Naive thymus-derived CD4-positive, alpha-beta T cell (primary cell): ENCODE data around the gene TMEM41A. TPM values are rescaled to one million over a fixed set of nuclear protein-coding genes. Genes with fewer than 3 reads are reported as not detected.

Experiments used
- ATAC-seq: fragments of 150-1000 bp; cut with Tn5 transposase; 2 replicates; pipeline ENCODE4 v1.10.0; 2021; ENCODE audit warnings: mild to moderate bottlenecking, moderate library complexity
- CTCF ChIA-PET: fragments of 350-600 bp; sonication (Branson Sonifier 250); formaldehyde crosslinking; loops from one replicate; lab custom pipeline; 2021; ENCODE audit warnings: antibody characterized with exemption; lab: Charles Lee
- POLR2A ChIA-PET: fragments of 350-600 bp; sonication (Branson Sonifier 250); formaldehyde crosslinking; loops from one replicate; lab custom pipeline; 2021; ENCODE audit warnings: antibody characterized with exemption, inconsistent platforms; lab: Charles Lee
- DNase-seq, 9 donors: peaks; one replicate each; pipeline versions ENCODE4 v3.0.0 to v3.0.0-alpha.2; 2020 to 2022; ENCODE audit warnings: mixed read lengths in 1 of 9
- H3K27ac ChIP-seq: one replicate; pipeline ENCODE4 v1.7.0; 2013; ENCODE audit warnings: mild to moderate bottlenecking, low read depth, low read length, moderate library complexity
- H3K27me3 ChIP-seq, 2 donors: one replicate each; pipeline ENCODE4 v1.7.0; 2013; ENCODE audit warnings: low read length in 2 of 2, mild to moderate bottlenecking in 2 of 2, moderate library complexity in 2 of 2; ENCODE audit not compliant: control insufficient read depth in 2 of 2, insufficient read depth in 2 of 2
- H3K36me3 ChIP-seq, 3 experiments: 1 replicate in 2 of 3; 2 replicates in 1 of 3; pipeline ENCODE4 v1.7.0; 2013; ENCODE audit warnings: low read length in 3 of 3, mild to moderate bottlenecking in 3 of 3, moderate library complexity in 1 of 3; ENCODE audit not compliant: insufficient read depth in 3 of 3, control insufficient read depth in 2 of 3
- H3K4me1 ChIP-seq, 2 donors: one replicate each; pipeline ENCODE4 v1.7.0; 2013; ENCODE audit warnings: low read length in 2 of 2, mild to moderate bottlenecking in 2 of 2, moderate library complexity in 1 of 2; ENCODE audit not compliant: control insufficient read depth in 2 of 2, insufficient read depth in 2 of 2
- H3K4me3 ChIP-seq: 2 replicates; pipeline ENCODE4 v1.7.0; 2013; ENCODE audit warnings: mild to moderate bottlenecking, low read length
- H3K9me3 ChIP-seq, 3 experiments: 1 replicate in 2 of 3; 2 replicates in 1 of 3; pipeline ENCODE4 v1.7.0; 2013; ENCODE audit warnings: low read length in 3 of 3; ENCODE audit not compliant: control insufficient read depth in 2 of 3
- H3K27ac Mint-ChIP-seq, 9 donors: one replicate each; pipeline ENCODE4 v1.8.0; 2020 to 2022; ENCODE audit warnings: mixed read lengths in 9 of 9, mild to moderate bottlenecking in 8 of 9, moderate library complexity in 5 of 9, inconsistent platforms in 2 of 9
- H3K27me3 Mint-ChIP-seq, 5 donors: one replicate each; pipeline ENCODE4 v1.8.0; 2021 to 2022; ENCODE audit warnings: mixed read lengths in 5 of 5, mild to moderate bottlenecking in 1 of 5
- H3K36me3 Mint-ChIP-seq, 5 donors: one replicate each; pipeline ENCODE4 v1.8.0; 2020 to 2022; ENCODE audit warnings: mixed read lengths in 5 of 5, mild to moderate bottlenecking in 3 of 5, inconsistent platforms in 1 of 5
- H3K4me1 Mint-ChIP-seq, 7 donors: one replicate each; pipeline ENCODE4 v1.8.0; 2020 to 2022; ENCODE audit warnings: mixed read lengths in 7 of 7, mild to moderate bottlenecking in 3 of 7, inconsistent platforms in 1 of 7
- H3K4me3 Mint-ChIP-seq, 10 donors: one replicate each; pipeline ENCODE4 v1.8.0; 2020 to 2022; ENCODE audit warnings: mild to moderate bottlenecking in 10 of 10, mixed read lengths in 10 of 10, moderate library complexity in 6 of 10, inconsistent platforms in 2 of 10
- H3K9me3 Mint-ChIP-seq, 11 donors: one replicate each; pipeline ENCODE4 v1.8.0; 2020 to 2022; ENCODE audit warnings: mixed read lengths in 11 of 11, mild to moderate bottlenecking in 4 of 11, inconsistent platforms in 1 of 11, moderate library complexity in 1 of 11
- intact Hi-C, 2 donors: fragments of 100-400 bp; cut with micrococcal nuclease; formaldehyde crosslinking; loops; one replicate each; pipeline ENCODE4 v1.15.1; 2023
- polyA plus RNA-seq, 2 donors: library from polyadenylated mRNA; unstranded; fragments of 300-500 nt; fragmentation: Illumina TruSeq; gene quantifications; one replicate each; pipeline ENCODE4 v1.2.3, GENCODE V29; 2021
- total RNA-seq, 6 experiments: library from RNA in 5 of 6; stranded (reverse) in 5 of 6; gene quantifications; 1 replicate in 5 of 6; 2 replicates in 1 of 6; pipeline ENCODE4 v1.2.3 and lab custom pipeline; 2021 to 2026

The TMEM41A gene
- total and polyA plus RNA-seq, 7 experiments from 2014 or later = 20.4 to 30.5 (median 29.1) TPM

DNA sequence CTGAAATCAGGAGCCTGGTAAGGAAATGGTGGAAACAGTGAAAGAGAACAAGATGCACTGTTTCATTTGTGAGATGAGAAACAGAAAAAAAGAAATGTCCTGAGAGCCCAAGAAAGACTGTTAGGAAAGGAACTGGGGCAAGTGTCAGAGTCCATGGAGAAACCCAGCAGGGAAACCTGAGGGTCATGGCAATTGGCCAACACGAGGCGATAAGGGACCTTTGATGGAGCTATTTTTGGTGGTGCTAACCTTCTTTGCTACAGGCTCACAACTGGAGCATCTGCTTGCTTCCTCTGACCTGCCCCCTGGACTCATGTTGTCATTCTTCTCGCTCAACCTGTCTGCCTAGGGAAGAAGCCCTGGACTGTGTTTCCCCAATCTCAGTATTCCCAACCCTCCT lies 4.2 kb upstream of the TMEM41A start:
- no peak for DNase-seq
- no peak overlapping the region for H3K27ac Mint-ChIP-seq

GRCh38 chr3:185490241-185490640 lies 8.6 kb downstream of the TMEM41A start:
- intact Hi-C loops = loop anchor here (10.0 kb wide), 3 partner anchors 445 to 1635 kb away; partner anchors contain the start of genes CLCN2 (in 1 of the 2), POLR2H (in 1 of the 2) and TRA2B (in 1 of the 2)

More for the DNA sequence above, 4.2 kb upstream of the TMEM41A start:
- H3K4me1 ChIP-seq = peaks cover 3 to 4% of the 10 kb centered on the region in 2 donors
- Mint-ChIP-seq H3K36me3 (no peaks in the 10 kb centered on the region), H3K9me3 (no peaks in the 10 kb centered on the region), H3K4me1 (peaks cover 0 to 12% (median 7%) of the 10 kb centered on the region in 7 donors), H3K27me3 (peaks cover 0 to 10% (median 0%) of the 10 kb centered on the region in 5 donors), H3K4me3 (peak overlapping the region in 1 of 10 donors; percentile 34)
- POLR2A ChIA-PET = interaction anchor here (1.6 kb wide), 1 partner anchor 83 kb away, joined by 6 read pairs; the partner anchor contains the start of gene SENP2
- no peak overlapping the region for H3K27ac ChIP-seq
- CTCF ChIA-PET = interaction anchor here (0.6 kb wide), 1 partner anchor 85 kb away, joined by 4 read pairs; no protein-coding TSS in a partner anchor
- H3K27me3 ChIP-seq = no peaks in the 10 kb centered on the region
- no peak overlapping the region for H3K4me3 ChIP-seq
- peaks cover 0 to 7% (median 0%) of the 10 kb centered on the region in 3 experiments for H3K36me3 ChIP-seq
- no peak for ATAC-seq
- H3K9me3 ChIP-seq = no peaks in the 10 kb centered on the region
- intact Hi-C loops = no loop called here

GRCh38 chr3:185489462-185489861 lies 9.4 kb downstream of the TMEM41A start:
- Mint-ChIP-seq H3K27ac (no peak overlapping the region), H3K4me3 (no peak overlapping the region), H3K9me3 (no peaks in the 10 kb centered on the region), H3K27me3 (no peaks in the 10 kb centered on the region), H3K36me3 (peaks cover 12 to 59% (median 41%) of the 10 kb centered on the region in 5 donors), H3K4me1 (peaks cover 0 to 12% (median 11%) of the 10 kb centered on the region in 7 donors)
- H3K9me3 ChIP-seq = no peaks in the 10 kb centered on the region
- DNase-seq (no peak), ATAC-seq (no peak)
- no peaks in the 10 kb centered on the region for H3K4me1 ChIP-seq
- CTCF ChIA-PET = no interaction called here
- intact Hi-C loops = no loop called here
- H3K27ac ChIP-seq = no peak overlapping the region
- POLR2A ChIA-PET = no interaction called here
- H3K36me3 ChIP-seq = peaks cover 0 to 62% (median 3%) of the 10 kb centered on the region in 3 experiments
- H3K27me3 ChIP-seq = no peaks in the 10 kb centered on the region
- H3K4me3 ChIP-seq = no peak overlapping the region

More at GRCh38 chr3:185490241-185490640, 8.6 kb downstream of the TMEM41A start:
- ChIA-PET CTCF (no interaction called here), POLR2A (no interaction called here)
- Histone ChIP-seq H3K9me3 (no peaks in the 10 kb centered on the region), H3K4me1 (no peaks in the 10 kb centered on the region), H3K27ac (no peak overlapping the region), H3K36me3 (peaks cover 0 to 70% (median 3%) of the 10 kb centered on the region in 3 experiments), H3K4me3 (no peak overlapping the region), H3K27me3 (no peaks in the 10 kb centered on the region)
- peaks cover 0 to 16% (median 12%) of the 10 kb centered on the region in 7 donors for H3K4me1 Mint-ChIP-seq
- no peaks in the 10 kb centered on the region for H3K27me3 Mint-ChIP-seq
- ATAC-seq = no peak
- no peak for DNase-seq
- H3K27ac Mint-ChIP-seq = peak overlapping the region in 1 of 9 donors; percentile 15
- H3K4me3 Mint-ChIP-seq = no peak overlapping the region
- peaks cover 12 to 60% (median 42%) of the 10 kb centered on the region in 5 donors for H3K36me3 Mint-ChIP-seq
- no peaks in the 10 kb centered on the region for H3K9me3 Mint-ChIP-seq

- CTCF ChIA-PET = no interaction called here
- no peaks in the 10 kb centered on the region for H3K9me3 Mint-ChIP-seq
- peaks cover 12 to 52% (median 35%) of the 10 kb centered on the region in 5 donors for H3K36me3 Mint-ChIP-seq
- no peak overlapping the region for H3K4me3 Mint-ChIP-seq
- H3K27me3 ChIP-seq = no peaks in the 10 kb centered on the region
- POLR2A ChIA-PET = no interaction called here
- DNase-seq (no peak), ATAC-seq (no peak)
- peaks cover 0 to 11% (median 7%) of the 10 kb centered on the region in 7 donors for H3K4me1 Mint-ChIP-seq
- no peaks in the 10 kb centered on the region for H3K4me1 ChIP-seq
- no peak overlapping the region for H3K4me3 ChIP-seq
- no peak overlapping the region for H3K27ac Mint-ChIP-seq
- H3K27ac ChIP-seq = no peak overlapping the region
- no peaks in the 10 kb centered on the region for H3K27me3 Mint-ChIP-seq
- H3K36me3 ChIP-seq = peaks cover 0 to 52% (median 3%) of the 10 kb centered on the region in 3 experiments
- intact Hi-C loops = no loop called here
- no peaks in the 10 kb centered on the region for H3K9me3 ChIP-seq
Measured at GRCh38 chr3:185488465-185488864, 10.4 kb downstream of the TMEM41A start.

DNA sequence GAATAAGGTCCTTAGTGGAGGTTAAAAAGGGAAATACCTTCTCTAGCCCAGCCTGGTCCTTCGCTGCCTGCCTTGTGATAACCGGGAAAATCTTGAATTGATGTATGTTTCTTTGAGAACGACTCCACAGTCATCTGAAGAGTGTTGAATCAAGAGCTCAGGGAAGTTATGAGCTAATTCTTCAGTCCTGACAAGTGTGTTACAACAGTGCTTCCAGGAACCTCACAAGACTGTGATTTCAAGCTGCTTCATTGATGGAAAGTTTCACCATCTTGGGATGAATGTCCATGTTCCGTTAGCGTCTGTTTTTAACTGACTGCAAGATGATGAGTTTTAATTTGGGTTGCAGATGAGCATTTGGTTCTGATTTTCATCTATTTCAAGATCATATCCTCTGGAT lies 12.4 kb downstream of the TMEM41A start:
- POLR2A ChIA-PET = interaction anchor here (0.6 kb wide), 1 partner anchor 21 kb away, joined by 3 read pairs; no protein-coding TSS in a partner anchor
- Mint-ChIP-seq H3K27ac (no peak overlapping the region), H3K4me3 (no peak overlapping the region), H3K4me1 (peaks cover 9 to 15% (median 14%) of the 10 kb centered on the region in 7 donors), H3K36me3 (peaks cover 12 to 55% (median 39%) of the 10 kb centered on the region in 5 donors), H3K9me3 (peaks cover 0 to 6% (median 0%) of the 10 kb centered on the region in 11 donors), H3K27me3 (no peaks in the 10 kb centered on the region)
- no peak for ATAC-seq
- intact Hi-C loops = no loop called here
- no peak overlapping the region for H3K4me3 ChIP-seq
- DNase-seq = no peak
- H3K9me3 ChIP-seq = no peaks in the 10 kb centered on the region
- no peaks in the 10 kb centered on the region for H3K27me3 ChIP-seq
- peaks cover 0 to 5% of the 10 kb centered on the region in 2 donors for H3K4me1 ChIP-seq
- CTCF ChIA-PET = no interaction called here
- H3K27ac ChIP-seq = no peak overlapping the region
- peaks cover 0 to 41% (median 3%) of the 10 kb centered on the region in 3 experiments for H3K36me3 ChIP-seq

DNA sequence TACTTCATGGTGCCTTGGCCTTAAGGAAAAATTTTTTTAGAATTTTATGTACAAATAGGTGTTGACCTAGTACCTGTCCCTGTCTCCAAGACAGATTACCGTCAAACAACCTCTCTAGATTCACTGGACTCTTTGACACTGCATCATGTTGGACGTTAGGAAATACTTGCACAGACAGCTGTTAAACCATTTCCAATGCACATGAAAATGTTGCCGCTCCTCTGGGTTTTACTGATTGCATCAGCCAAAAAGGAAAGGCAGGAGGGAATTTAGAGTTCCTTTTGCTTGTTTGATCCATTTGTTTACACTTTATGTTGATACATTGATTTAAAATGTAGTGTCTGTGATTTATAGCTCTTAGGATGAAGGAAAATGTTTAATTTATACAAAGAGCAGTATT lies 14.5 kb downstream of the TMEM41A start:
- no peak for ATAC-seq
- Mint-ChIP-seq H3K4me1 (peaks cover 9 to 14% (median 12%) of the 10 kb centered on the region in 7 donors), H3K27ac (no peak overlapping the region), H3K4me3 (no peak overlapping the region), H3K9me3 (peaks cover 0 to 8% (median 0%) of the 10 kb centered on the region in 11 donors), H3K27me3 (no peaks in the 10 kb centered on the region), H3K36me3 (peaks cover 6 to 59% (median 41%) of the 10 kb centered on the region in 5 donors)
- H3K4me1 ChIP-seq = peaks cover 0 to 5% of the 10 kb centered on the region in 2 donors
- no peak for DNase-seq
- H3K36me3 ChIP-seq = peaks cover 0 to 22% (median 0%) of the 10 kb centered on the region in 3 experiments
- H3K4me3 ChIP-seq = no peak overlapping the region
- H3K9me3 ChIP-seq = no peaks in the 10 kb centered on the region
- H3K27me3 ChIP-seq = no peaks in the 10 kb centered on the region
- ChIA-PET POLR2A (no interaction called here), CTCF (no interaction called here)
- H3K27ac ChIP-seq = no peak overlapping the region
- intact Hi-C loops = no loop called here
